AG09309 (cell line): Measurements from ENCODE around the gene TNF.

Source experiments
- DNase-seq: peaks from one replicate; pipeline ENCODE4 v3.0.0-alpha.2; 2010; ENCODE audit warnings: low read depth
- H3K4me3 ChIP-seq: 2 replicates; pipeline ENCODE4 v1.5.1; 2011; ENCODE audit warnings: mild to moderate bottlenecking, low read depth, low read length, moderate library complexity; ENCODE audit not compliant: control insufficient read depth
- TF ChIP-seq, protein P1 (sequence below): IDR thresholded peaks from 2 replicates; pipeline ENCODE4 v1.5.1; 2011; ENCODE audit warnings: mild to moderate bottlenecking, low read depth, low read length, inconsistent platforms; ENCODE audit not compliant: insufficient read depth, control insufficient read depth; ENCODE audit errors: missing control alignments

Gene TNF

DNA sequence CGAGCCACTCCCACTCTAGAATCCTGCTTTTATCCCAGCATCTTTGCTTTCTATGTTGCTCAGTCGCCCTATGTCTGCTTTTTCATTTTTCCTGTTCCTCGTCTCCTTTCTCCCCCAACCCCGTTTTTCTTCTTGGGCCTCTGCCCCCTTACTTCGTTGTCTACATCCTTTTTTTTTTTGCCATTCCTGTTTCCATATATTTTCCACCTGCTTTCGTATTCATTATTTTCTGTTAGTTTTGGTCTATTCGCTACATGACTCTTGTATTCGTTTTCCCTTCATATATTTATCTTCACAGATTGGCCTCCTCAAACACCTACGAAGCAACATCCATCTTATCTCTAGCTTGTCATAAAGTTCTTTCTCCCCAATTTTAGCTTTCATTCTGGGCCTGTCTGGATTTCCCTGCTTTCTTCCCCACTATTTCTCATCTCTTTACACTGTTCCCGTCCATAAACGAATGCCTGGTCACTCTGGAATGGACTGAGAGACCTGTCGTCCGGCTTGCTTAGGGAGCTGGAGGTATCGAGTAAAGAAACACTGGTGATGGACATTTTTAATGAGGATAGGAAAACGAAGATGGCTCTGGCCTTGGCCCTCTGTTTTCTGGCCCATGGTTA lies 46.1 kb downstream of the TNF start:
- no peak for DNase-seq
- H3K4me3 ChIP-seq, result peak overlapping the region; percentile 74
- TF ChIP-seq, protein P1, sequence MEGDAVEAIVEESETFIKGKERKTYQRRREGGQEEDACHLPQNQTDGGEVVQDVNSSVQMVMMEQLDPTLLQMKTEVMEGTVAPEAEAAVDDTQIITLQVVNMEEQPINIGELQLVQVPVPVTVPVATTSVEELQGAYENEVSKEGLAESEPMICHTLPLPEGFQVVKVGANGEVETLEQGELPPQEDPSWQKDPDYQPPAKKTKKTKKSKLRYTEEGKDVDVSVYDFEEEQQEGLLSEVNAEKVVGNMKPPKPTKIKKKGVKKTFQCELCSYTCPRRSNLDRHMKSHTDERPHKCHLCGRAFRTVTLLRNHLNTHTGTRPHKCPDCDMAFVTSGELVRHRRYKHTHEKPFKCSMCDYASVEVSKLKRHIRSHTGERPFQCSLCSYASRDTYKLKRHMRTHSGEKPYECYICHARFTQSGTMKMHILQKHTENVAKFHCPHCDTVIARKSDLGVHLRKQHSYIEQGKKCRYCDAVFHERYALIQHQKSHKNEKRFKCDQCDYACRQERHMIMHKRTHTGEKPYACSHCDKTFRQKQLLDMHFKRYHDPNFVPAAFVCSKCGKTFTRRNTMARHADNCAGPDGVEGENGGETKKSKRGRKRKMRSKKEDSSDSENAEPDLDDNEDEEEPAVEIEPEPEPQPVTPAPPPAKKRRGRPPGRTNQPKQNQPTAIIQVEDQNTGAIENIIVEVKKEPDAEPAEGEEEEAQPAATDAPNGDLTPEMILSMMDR, result no peak

DNA sequence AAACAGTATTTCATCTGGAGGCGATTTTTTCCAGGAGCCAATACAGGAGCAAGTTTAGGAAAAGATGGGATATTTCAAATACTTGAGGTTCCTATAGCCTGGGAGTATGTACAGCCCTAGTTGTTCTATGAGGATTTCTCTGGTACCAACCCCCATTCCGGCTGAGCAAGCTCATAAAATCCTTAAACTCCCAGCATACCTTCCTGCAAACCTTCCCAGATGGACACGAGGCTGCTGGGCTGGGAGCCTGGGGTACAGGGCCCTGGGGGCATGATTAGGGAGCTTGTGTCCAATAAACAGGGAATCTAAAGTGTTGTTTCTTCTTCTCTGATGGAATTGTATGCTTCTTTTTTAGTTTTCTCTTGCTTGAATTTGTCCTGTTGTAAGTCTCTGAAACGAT lies 46.6 kb downstream of the TNF start:
- DNase-seq, result no peak
- TF ChIP-seq, protein P1, result no peak
- peak overlapping the region; percentile 74 for H3K4me3 ChIP-seq

DNA sequence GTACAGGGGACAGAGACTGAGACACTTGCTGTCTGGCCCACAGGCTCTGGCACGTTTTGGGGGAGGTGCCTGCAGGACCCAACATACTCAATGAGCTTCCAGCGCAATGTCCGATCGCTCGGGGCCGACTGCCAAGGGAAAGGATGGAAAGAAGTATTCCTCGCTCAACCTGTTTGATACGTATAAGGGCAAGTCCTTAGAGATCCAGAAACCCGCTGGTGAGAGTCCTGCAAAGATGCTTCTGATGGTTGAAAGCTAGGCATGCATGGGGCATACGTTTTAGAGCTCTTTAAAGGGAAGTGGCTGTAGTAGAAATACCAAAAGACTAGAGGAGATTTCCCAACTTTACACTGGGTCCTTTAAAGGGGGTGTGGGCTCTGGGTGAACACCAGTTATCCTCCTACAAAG lies 47.3 kb downstream of the TNF start:
- H3K4me3 ChIP-seq, result no peak overlapping the region
- TF ChIP-seq, protein P1, result no peak
- DNase-seq, result no peak

DNA sequence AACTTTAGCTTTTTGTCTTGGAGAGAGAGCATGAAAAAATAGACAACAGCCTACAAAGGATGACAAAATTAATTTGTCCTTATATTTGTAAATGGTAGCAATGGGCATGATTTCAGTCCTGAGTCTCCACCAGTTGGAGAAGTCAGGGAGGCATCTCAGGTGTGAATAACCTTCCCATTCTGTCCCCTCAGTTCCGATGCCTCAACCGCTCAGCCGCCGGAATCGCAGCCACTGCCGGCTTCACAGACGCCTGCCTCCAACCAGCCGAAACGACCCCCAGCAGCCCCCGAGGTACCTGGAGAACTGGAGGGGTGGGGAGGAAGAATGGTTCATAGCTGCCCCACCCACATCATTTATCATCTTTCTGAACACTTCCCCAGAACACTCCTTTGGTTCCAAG lies 48.7 kb downstream of the TNF start:
- TF ChIP-seq, protein P1, result no peak
- no peak overlapping the region for H3K4me3 ChIP-seq
- DNase-seq, result no peak

DNA sequence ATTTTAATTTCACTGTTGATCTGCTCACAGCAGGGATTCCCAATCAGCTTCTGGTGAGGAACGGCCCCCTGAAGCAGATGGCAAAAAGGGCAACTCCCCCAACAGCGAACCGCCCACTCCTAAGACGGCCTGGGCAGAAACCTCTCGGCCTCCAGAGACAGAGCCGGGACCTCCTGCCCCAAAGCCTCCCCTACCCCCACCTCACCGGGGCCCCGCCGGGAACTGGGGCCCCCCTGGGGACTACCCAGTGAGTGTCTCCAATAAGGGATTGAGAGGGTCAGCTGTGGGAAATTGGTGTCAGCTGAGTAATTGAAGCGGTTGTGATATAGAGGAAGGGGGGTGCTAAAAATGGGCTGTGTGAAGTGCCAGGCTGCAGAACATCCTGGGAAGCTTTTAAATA lies 51.6 kb downstream of the TNF start:
- TF ChIP-seq, protein P1, result no peak
- no peak overlapping the region for H3K4me3 ChIP-seq
- no peak for DNase-seq

DNA sequence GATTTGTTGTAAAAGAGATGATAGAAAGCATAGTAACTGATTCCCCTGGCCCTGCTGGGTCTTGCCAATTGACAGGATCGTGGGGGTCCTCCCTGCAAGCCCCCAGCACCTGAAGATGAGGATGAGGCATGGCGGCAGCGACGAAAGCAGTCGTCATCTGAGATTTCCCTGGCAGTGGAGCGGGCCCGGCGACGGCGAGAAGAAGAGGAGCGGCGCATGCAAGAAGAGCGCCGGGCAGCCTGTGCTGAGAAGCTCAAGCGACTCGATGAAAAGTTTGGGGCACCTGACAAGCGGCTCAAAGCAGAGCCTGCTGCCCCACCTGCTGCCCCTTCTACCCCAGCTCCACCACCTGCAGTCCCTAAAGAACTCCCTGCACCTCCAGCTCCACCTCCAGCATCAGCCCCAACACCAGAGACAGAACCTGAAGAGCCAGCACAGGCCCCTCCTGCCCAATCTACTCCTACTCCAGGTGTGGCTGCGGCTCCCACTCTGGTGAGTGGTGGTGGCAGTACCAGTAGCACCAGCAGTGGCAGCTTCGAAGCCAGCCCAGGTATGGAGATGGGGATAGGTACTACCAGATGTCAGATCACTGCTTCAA lies 52.4 kb downstream of the TNF start:
- TF ChIP-seq, protein P1, result no peak
- no peak for DNase-seq
- H3K4me3 ChIP-seq, result no peak overlapping the region
